HG03139 (cell line): ENCODE measurements around the gene FOXQ1.
"Not testable (repeated sequence)": the region's sequence is repeated elsewhere in the genome, so short reads cannot be mapped to it uniquely, and the experiment has no call there.

ENCODE experiments used
- ATAC-seq: cut with Tn5 transposase; IDR thresholded peaks from one replicate; pipeline ENCODE4 v1.9.1; 2021; ENCODE audit not compliant: unreplicated experiment

The FOXQ1 gene

GRCh38 chr6:1361717-1362116 lies 49.8 kb downstream of the FOXQ1 start:
- ATAC-seq, result not testable (repeated sequence)

GRCh38 chr6:1362643-1363042 lies 50.7 kb downstream of the FOXQ1 start:
- ATAC-seq, result no peak

DNA sequence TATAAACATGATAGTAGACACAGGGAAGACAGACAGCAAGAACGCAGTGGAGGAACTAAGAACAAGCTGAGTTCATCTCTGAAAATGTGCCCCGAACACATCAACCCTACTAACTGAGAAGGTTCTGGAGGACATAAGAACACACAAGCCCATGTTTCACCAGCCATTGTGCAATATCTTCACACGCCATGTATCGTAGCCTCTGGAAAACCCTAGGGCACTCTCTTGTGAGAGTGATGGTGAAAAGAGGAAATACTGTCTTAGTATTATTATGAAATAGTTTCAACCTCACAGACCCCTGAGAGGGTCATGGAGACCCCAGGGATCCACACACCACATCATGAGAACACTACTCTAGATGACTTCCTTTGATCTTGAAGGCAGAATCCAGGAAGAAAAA lies 51.4 kb downstream of the FOXQ1 start:
- ATAC-seq, result no peak

- ATAC-seq, result no peak
Measured at GRCh38 chr6:1363729-1364572, 52.1 kb downstream of the FOXQ1 start.
